Osteoblast (primary cell): ENCODE results near the gene FYB2. TPM values are rescaled to one million over a fixed set of nuclear protein-coding genes. Genes with fewer than 3 reads are reported as not detected.

ENCODE experiments used
- DNase-seq: peaks from one replicate; pipeline ENCODE4 v3.0.0; 2011; ENCODE audit warnings: low spot score, mixed read lengths; ENCODE audit not compliant: insufficient read length; ENCODE audit errors: missing footprints
- H2AFZ ChIP-seq: 2 replicates; pipeline ENCODE4 v1.6.0; 2011; ENCODE audit warnings: mild to moderate bottlenecking, low read length
- H3K27ac ChIP-seq: 2 replicates; pipeline ENCODE4 v1.5.1; 2011; ENCODE audit warnings: mild to moderate bottlenecking, low read depth, low read length, moderate library complexity
- H3K27me3 ChIP-seq: 2 replicates; pipeline ENCODE4 v1.6.0; 2012; ENCODE audit warnings: mild to moderate bottlenecking, control low read depth, inconsistent platforms, low read length, moderate library complexity; ENCODE audit not compliant: insufficient read depth
- H3K36me3 ChIP-seq: 2 replicates; pipeline ENCODE4 v1.5.1; 2011; ENCODE audit warnings: mild to moderate bottlenecking, low read length, control low read depth, moderate library complexity; ENCODE audit not compliant: insufficient read depth
- H3K4me1 ChIP-seq: 2 replicates; pipeline ENCODE4 v1.5.1; 2011; ENCODE audit warnings: mild to moderate bottlenecking, low read length, control low read depth, moderate library complexity; ENCODE audit not compliant: insufficient read depth
- H3K4me2 ChIP-seq: 2 replicates; pipeline ENCODE4 v1.6.0; 2011; ENCODE audit warnings: mild to moderate bottlenecking, low read length; ENCODE audit not compliant: insufficient read depth
- H3K4me3 ChIP-seq: fragments of 200-600 bp; sonication (generic); 3 replicates; pipeline ENCODE4 v1.5.1; 2012; ENCODE audit warnings: mild to moderate bottlenecking, low read length, inconsistent platforms; ENCODE audit not compliant: insufficient read depth
- H3K79me2 ChIP-seq: 2 replicates; pipeline ENCODE4 v1.6.0; 2012; ENCODE audit warnings: mild to moderate bottlenecking, low read length, control low read depth, inconsistent platforms; ENCODE audit not compliant: insufficient read depth
- H3K9me3 ChIP-seq: 2 replicates; pipeline ENCODE4 v1.5.1; 2011; ENCODE audit warnings: low read depth, low read length, control low read depth
- H4K20me1 ChIP-seq: 2 replicates; pipeline ENCODE4 v1.6.0; 2012; ENCODE audit warnings: mild to moderate bottlenecking, low read length, control low read depth; ENCODE audit not compliant: insufficient read depth
- CTCF ChIP-seq: IDR thresholded peaks from 2 replicates; pipeline ENCODE4 v1.5.1; 2011; ENCODE audit warnings: mild to moderate bottlenecking, low read depth, low read length, moderate library complexity; ENCODE audit errors: extremely low read depth
- total RNA-seq: library from RNA; depleted of rRNA; stranded (reverse); fragments of >200 nt; gene quantifications from 2 replicates; pipeline ENCODE4 v1.2.3, GENCODE V29; 2012

FYB2 gene
- total RNA-seq, 1 donor = not detected

- H2AFZ ChIP-seq = no peak overlapping the region
- no peak overlapping the region for H3K4me2 ChIP-seq
- H3K4me3 ChIP-seq = no peak overlapping the region
- no peaks in the 10 kb centered on the region for H3K79me2 ChIP-seq
- H3K27me3 ChIP-seq = no peaks in the 10 kb centered on the region
- H3K36me3 ChIP-seq = no peaks in the 10 kb centered on the region
- no peaks in the 10 kb centered on the region for H3K9me3 ChIP-seq
- H3K4me1 ChIP-seq = no peaks in the 10 kb centered on the region
- no peak for TF ChIP-seq CTCF
- no peak overlapping the region for H3K27ac ChIP-seq
- DNase-seq = no peak
- H4K20me1 ChIP-seq = no peaks in the 10 kb centered on the region
Observed at GRCh38 chr1:56758135-56758534, 61.1 kb downstream of the FYB2 start.

GRCh38 chr1:56755911-56756310 is 63.3 kb downstream of the FYB2 start:
- Histone ChIP-seq H3K79me2 (no peaks in the 10 kb centered on the region), H4K20me1 (no peaks in the 10 kb centered on the region), H3K9me3 (no peaks in the 10 kb centered on the region), H3K36me3 (no peaks in the 10 kb centered on the region), H3K4me1 (no peaks in the 10 kb centered on the region), H3K4me2 (no peak overlapping the region), H2AFZ (no peak overlapping the region), H3K27ac (no peak overlapping the region), H3K4me3 (no peak overlapping the region), H3K27me3 (no peaks in the 10 kb centered on the region)
- DNase-seq = no peak
- TF ChIP-seq CTCF = no peak

GRCh38 chr1:56754708-56755479 is 64.3 kb downstream of the FYB2 start:
- no peaks in the 10 kb centered on the region for H3K4me1 ChIP-seq
- no peaks in the 10 kb centered on the region for H4K20me1 ChIP-seq
- no peak for DNase-seq
- no peak overlapping the region for H3K27ac ChIP-seq
- H3K9me3 ChIP-seq = no peaks in the 10 kb centered on the region
- TF ChIP-seq CTCF = no peak
- H3K79me2 ChIP-seq = no peaks in the 10 kb centered on the region
- no peak overlapping the region for H3K4me2 ChIP-seq
- H3K27me3 ChIP-seq = no peaks in the 10 kb centered on the region
- no peak overlapping the region for H2AFZ ChIP-seq
- H3K4me3 ChIP-seq = no peak overlapping the region
- no peaks in the 10 kb centered on the region for H3K36me3 ChIP-seq

GRCh38 chr1:56745231-56745630 is 74.0 kb downstream of the FYB2 start:
- Histone ChIP-seq H3K79me2 (no peaks in the 10 kb centered on the region), H3K9me3 (no peaks in the 10 kb centered on the region), H3K36me3 (no peaks in the 10 kb centered on the region), H3K27me3 (peaks cover 4% of the 10 kb centered on the region), H3K4me2 (no peak overlapping the region), H4K20me1 (no peaks in the 10 kb centered on the region), H2AFZ (no peak overlapping the region), H3K4me1 (no peaks in the 10 kb centered on the region), H3K27ac (no peak overlapping the region), H3K4me3 (no peak overlapping the region)
- no peak for DNase-seq
- no peak for TF ChIP-seq CTCF
